HG02610 (cell line): Measurements from ENCODE around the gene BCAS4.
"Not testable (repeated sequence)": the region's sequence is repeated elsewhere in the genome, so short reads cannot be mapped to it uniquely, and the experiment has no call there.

Experiments
- ATAC-seq: cut with Tn5 transposase; IDR thresholded peaks from one replicate; pipeline ENCODE4 v1.9.1; 2021; ENCODE audit warnings: mild to moderate bottlenecking, moderate library complexity; ENCODE audit not compliant: unreplicated experiment

BCAS4 gene

DNA sequence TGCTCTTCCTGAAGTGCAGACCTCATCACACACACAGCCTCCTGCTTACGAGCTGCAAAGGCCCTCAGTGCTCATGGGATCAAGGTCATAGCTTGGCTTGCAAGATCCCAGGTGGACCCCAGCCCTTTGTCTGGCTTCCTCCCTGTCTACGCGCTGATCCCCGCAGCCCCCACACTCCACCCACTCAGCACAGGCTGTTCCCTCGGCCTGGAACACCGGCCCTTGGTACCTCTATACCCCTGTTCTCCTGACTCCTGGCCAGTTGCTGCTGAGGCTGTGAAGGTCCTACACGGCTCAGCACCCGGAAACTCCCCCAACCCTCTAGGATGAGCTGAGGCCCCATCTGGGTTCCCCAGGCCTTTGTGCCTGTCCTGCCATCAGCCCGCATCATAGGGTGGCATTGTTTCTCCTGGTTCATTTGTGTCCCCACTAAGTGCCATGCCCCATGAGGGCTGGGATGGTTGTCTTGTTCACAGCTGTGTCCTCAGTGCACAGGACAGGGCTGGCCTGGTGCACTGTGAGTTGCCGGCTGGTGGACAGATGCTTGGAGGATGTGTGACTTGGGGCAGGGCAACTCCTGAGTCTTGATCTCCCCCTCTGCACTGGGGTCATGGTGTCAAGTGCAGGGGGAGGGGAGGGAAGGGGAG is 79.4 kb downstream of the BCAS4 start:
- ATAC-seq = no peak

DNA sequence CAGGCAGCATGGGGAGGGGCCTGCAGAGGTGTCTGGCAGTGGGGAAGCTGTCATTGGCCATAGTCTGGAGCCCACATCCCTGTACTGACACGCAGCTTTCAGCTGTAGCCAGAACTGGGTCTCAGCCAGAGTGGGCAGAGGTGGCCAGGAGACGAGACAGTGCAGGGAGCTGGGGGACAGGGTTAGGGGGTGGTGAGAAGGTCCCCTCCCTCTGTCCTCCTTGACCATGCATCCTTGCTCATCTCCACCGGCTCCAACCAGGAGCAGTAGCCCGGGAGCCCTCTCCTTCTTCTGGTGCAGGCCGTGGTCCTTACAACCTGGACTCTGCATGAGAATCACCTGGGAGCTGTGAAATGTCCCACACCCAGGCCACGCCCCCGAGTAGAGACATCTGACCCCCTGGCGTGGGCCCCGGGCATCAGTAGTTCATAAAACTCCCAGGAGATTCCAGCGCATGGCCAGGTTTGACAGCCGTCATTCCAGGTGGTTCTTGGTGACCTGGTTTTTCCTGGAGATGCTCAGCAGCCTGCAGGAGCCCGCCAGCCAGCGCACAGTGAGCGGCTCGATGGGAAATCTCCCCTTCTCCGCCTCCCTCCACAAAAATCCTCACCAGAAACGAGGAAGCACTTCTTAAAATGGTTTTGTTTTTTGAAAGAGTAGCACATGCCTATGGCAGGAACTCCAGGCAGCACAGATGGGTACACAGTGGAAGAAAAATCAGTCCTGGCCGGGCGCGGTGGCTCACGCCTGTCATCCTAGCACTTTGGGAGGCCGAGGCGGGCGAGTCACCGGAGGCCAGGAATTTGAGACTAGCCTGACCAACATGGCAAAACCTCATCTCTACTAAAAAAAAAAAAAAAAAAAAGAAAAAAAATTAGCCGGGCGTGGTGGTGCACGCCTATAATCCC is 80.2 kb downstream of the BCAS4 start:
- no peak for ATAC-seq

DNA sequence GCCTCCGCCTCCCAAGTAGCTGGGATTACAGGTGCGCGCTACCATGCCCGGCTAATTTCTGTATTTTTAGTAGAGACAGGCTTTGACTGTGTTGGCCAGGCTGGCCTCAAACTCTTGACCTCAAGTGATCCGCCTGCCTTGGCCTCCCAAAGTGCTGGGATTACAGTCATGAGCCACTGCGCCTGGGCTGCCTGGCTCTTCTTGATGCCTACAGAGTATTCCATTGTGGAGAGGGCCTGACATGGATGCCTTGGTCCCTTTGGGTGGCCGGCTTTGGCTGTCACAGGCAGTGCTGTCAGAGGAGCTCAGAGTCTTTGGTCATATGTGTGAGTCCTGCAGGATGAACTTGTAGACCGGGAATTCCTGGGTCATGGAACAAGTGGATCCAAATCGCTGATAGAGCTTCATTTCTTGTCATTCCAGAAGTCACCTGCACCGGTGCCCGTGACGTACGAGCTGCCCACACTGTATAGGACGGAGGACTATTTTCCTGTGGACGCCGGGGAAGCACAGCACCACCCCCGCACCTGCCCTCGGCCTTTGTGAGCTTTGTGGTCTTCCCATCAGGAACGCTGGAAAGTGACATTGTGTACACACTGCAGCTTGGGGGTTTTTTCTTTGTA is 81.3 kb downstream of the BCAS4 start:
- ATAC-seq = no peak

DNA sequence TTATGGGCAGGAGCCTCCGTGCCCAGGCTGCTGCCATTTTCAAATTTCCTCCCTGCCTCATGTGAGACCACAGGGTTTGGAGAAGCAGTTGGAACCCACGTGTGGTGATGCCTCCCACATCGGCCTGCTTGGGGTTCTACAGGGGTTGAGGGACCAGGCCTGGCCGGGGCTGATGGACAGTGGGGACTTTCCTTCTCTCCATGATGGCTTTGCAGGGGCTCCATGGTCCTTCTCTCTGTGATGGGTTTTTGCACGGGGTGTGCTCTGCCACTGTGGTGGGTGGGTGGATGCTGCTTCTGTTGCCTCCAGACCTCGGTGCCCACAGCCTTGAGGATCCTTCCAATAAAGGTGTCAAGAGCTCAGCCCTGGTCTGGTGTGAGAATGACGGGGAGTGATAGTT is 82.0 kb downstream of the BCAS4 start:
- ATAC-seq = no peak

DNA sequence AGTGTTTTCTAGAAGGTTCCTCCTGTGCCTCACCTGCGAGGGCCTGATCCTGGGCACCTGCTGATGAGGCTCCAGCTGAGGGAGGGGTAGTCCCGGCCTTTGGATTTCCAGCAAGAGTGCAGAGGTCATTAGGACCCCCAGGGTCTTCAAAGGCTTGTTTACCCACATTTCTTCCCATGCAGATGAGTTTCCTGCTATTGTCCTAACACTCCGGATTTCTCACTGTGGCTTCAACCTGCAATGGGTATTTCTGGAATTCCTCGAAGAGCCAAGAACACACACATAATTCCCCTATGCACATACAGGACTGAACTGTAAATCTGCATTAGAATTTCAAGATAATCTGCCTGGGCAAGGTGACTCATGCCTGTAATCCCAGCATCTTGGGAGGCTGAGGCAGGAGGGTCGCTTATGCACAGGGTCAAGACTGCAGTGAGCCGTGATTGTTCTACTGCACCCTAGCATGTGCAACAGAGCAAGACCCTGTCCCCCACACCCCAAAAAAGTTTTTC is 82.4 kb downstream of the BCAS4 start:
- ATAC-seq = no peak

DNA sequence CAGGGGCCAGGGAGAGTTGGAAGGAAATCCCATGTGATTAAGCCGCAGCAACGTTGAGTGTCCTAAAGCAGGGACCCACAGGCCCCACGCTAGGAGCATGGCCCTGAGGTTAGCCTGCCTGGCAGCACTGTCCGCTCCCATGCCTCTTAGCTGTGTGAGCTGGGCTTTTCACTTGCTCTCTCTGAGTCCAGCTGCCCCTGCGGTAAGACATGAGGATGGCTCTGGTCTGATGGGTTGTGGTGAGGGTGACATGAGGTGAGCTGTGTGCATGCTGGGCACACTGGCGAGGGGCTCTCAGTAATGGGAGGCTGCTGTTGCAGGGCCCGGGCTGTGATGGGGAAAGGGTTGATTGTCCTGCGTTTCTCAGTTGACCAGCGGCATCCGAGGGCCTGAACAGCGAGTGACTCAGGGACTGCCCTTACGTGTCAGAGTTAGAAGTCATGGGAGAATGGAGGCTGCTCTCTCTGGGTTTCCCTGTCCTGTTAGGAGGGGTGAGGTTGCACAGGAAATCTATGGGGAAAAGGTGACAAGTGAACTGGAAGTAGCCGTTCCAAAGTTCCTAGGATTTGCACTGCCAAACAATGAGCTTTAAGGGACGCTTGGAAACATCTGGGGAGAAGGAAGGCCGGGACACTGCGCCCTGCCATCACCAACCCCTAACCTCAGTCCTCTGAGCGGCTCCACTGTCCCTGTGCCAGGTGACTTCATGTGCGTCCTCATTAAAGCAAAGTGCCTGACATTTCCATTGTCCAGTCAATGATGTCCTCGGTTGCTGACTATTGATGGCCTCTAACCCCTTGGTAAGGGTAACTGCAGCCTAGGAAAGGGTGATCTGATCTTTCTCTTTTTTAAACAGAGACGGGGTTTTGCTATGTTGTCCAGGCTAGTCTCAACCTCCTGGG is 85.0 kb downstream of the BCAS4 start:
- ATAC-seq = no peak

DNA sequence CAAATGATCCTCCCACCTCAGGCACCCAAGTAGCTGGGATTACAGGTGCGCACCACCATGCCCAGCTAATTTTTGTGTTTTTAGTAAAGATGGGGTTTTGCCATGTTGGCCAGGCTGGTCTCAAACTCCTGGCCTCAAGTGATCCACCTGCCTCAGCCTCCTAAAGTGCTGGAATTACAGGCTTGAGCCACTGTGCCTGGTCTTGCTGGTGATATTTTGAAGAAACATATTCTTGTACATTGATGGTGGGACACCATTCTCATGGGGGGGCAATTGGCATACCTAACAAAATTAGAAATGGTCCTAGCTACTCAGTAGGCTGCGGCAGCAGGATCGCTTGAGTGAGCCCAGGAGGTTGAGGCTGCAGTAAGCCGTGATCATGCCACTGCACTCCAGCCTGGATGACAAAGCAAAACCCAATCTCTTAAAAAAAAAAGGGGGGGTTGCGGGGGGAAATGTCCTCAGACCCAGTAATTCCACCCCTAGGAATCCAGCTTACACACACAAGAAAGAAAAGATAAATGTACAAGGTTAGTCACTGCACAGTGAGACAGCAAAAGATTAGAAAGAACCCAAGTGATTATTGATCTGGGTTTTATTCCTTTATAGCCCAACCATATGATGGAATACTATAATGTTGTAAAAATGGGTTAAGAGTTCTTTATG is 87.0 kb downstream of the BCAS4 start:
- ATAC-seq = not testable (repeated sequence)

DNA sequence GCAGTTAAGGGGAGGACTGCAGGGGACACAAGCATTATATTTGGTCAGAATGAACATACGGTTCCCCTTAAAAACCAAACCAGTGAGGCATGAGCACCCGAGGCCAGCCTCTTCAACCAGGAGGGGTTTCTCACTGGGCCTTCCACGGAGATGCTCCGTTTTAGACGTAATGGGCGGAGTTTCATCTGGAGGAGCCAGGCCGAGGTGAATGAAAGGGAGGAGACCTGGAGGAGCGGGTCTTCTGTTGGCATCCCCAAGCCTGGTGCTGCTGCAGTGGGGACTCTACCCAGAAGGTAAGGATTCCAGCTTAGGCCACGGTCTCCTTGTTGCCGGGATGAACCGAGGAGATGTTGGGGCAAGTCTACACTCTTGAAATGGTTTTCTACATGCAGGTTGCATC is 89.0 kb downstream of the BCAS4 start:
- no peak for ATAC-seq

DNA sequence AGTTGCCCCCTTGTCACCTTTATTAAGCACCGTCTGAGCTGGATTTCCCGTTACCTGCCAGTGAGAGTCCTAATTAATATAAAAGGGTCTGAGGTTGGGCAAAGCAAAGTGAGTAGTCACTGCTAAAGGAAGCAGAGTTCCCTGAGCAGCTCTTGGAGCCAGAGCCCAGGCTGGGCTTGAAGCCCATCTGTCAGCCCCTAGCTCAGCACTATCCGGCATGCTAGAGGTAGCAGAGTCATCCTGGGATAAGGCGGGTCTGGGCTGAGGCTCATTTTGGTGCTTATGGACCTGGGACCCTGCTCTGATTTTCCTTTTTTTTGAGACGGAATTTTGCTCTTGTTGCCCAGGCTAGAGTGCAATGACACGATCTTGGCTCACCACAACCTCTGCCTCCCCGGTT is 90.2 kb downstream of the BCAS4 start:
- no peak for ATAC-seq

DNA sequence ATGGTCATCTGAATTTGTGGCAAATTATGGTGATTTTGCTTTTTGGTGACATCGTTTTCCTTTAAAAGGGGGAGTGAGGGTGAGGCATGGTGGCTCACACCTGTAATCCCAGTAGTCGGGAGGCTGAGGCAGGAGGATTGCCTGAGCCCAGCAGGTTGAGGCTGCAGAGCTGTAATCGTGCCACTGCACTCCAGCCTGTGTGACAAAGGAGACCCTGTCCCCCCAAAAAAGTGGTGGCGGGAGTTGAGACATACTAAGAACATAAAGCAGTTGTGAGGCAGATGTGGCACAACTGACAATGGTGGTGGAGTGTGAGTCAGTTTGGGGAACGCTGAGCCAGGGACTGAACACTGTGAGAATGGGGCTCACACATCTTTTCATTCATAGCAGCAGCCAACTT is 90.9 kb downstream of the BCAS4 start:
- ATAC-seq = no peak

DNA sequence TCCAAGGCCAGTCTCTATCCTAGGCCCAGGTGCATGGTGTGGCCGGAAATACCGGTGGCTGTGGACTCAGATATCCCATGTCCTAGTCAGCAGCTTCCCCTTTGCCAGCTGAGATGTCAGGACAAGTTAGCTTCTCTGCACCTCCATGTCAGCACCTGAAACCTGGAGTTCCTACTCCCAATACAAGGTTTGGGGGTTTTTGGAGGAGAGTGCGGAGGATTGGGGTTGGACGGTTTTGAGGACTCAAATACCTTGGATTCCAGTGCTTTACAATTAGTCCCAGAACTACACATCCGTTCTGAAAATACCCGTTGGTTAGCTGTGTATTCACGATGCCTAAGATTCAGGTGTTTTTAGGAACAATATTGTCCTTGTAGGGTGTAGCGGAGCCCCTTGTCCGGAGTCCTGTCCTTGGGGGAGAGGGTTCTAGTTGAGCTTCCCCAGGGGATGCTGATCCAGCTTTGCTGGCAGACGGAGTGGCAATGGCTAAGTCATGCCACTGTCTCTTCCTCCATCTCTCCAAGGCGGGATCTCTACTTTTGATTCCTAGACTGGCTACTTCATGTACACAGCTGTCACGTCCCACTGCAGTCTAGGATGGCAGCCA is 91.4 kb downstream of the BCAS4 start:
- ATAC-seq = no peak

DNA sequence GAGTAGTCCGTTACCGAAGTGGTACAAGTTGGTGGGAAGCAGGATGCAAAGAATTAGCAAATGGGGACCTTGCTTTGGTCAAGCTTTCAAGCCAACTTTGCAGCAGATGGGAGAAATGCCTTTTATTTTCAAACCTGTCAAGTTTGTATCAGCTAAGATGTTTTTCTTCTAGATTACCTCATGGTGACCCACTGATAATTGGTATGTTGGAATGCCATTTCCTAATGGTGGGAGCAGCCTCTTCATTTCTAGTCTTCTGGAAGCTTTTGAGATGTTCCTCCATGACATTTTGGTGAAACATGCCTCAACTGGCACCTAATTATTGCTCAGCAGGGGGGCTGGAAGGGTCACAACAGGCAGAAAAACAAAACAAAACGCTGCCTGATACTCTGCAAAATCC is 92.7 kb downstream of the BCAS4 start:
- no peak for ATAC-seq

DNA sequence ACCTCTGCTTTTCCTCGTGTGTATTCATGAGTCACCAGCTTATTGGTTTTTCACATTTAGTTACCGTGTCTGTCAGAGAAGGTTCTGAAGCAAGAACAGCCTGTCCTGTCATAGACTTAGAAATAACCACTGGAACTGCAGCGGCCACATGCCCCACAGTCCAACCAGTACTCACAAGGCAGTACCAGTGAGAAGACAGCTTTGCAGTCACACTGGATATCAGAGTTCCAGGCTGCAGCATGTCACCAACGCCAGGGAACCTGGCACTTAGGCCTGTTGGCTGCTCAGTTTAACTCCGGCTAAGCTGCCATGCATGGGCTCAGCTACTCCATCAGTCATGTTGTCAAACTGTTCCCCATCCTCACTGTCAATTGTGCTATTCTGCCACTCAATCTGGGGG is 96.3 kb downstream of the BCAS4 start:
- no peak for ATAC-seq

DNA sequence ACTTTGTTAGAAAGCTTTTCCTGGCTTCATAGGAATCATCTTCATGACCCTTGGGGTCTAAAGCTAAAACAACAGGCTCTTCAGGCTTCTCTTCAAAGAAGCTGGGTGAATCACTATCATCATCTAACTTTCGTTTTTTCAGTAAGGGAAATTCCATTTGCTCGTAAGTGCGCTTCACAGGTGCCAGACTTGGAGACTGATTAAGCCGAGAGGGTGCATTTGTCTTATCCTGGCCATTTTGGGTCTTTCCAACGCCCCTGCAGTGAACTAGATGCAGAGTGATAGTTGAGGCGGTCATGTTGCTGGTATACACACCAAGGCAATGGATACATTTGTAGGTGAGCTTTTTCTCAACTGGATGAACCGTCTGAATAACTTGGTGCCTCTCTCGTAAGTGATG is 97.5 kb downstream of the BCAS4 start:
- ATAC-seq = no peak

DNA sequence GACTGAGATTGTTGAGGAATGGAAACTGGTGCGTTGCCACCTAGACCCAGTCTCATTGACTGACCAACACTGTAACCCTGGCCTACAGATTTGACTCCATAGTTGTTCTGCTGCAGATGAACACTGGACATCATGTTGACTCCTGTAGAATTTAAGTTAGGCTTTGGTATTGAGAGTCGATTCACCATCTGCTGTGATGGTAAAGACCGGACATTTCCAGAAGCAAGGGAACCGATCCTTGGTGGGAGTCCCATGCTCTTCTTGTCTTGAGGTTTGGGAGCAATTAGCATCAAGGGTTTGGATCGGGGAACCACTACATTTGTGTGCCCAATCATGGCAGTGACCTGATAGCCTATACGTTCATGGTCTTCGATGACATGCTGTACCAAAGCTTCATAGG is 98.8 kb downstream of the BCAS4 start:
- ATAC-seq = no peak

DNA sequence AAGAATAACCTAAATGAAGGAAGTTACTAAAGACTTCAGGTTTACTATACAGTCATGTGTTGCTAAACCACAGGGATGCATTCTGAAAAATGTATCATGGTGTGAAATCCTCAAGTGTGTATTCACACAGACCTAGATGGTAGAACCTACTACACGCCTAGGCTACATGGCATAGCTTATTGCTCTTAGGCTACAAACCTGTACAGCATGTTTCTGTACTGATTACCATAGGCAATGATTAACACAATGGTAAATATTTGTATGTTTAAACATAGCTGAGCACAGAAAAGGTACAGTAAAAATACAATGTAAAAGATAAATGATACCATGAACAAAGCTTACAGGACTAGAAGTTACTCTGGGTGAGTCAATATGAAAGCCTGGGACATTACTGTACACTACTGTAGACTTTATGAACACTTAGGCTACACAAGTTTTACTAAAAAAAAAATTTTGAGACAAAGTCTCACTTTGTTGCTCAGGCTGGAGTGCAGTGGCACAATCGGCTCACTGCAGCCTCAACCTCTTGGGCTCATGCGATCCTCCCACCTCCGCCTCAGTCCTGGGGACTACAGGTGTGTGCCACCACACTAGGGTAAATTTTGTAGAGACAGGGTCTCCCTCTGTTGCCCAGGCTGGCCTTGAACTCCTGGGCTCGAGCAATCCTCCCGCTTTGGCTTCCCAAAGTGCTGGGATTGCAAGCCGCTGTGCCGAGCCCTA is 100.4 kb downstream of the BCAS4 start:
- no peak for ATAC-seq

DNA sequence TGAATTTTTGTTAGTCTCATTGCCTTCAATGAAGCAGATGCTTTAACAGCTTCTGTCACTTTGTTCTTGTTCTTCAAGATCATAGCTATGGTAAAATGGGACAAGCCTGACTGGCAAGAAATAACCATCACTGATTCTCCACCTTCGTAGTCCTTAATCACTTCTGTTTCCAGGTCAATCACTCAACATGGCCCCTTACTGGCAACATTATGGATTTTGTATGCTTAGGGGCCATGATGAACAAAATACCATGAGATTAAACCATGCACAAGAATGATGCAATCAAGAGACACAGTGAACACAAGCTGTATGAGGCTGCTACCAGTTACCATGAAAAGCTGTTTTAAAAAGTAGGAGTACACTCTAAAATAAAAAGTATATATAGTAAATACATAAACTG is 103.6 kb downstream of the BCAS4 start:
- no peak for ATAC-seq

DNA sequence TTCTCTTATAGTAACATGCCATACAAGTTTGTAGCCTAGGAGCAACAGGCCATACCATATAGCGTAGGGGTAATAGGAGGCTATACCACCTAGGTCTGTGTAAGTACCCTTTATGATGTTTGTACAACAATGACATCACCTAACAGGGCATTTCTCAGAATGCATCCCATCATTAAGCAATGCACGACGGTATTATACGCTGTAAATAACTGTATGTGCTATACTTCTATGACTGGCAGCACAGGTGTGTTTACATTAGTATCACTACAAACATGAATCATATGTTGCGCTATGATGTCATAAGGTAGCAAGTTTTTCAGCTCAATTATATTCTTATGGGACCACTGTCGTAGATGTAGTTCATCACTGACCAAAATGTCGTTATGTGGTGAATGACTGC is 105.4 kb downstream of the BCAS4 start:
- ATAC-seq = no peak

DNA sequence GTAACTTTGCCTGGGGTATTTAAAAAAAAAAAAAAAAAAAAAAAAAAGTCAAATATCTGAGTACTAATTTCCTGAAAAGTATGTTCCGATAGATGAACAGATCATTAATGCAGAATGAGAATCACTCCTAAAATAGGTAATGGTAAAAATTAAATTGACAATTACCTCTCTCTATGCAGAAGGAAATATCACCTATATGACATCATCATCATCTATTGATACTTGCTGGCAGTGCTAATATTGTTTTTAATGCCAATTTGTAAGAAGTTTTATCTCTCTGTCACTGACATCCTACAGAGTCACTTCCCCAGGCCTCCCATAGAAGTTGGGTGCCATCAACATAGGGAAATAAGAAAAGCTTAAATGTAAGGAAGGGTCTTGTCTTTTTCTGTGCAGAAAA is 106.4 kb downstream of the BCAS4 start:
- ATAC-seq = no peak
